ENCODE measurements around the gene S100P.

The S100P gene

DNA sequence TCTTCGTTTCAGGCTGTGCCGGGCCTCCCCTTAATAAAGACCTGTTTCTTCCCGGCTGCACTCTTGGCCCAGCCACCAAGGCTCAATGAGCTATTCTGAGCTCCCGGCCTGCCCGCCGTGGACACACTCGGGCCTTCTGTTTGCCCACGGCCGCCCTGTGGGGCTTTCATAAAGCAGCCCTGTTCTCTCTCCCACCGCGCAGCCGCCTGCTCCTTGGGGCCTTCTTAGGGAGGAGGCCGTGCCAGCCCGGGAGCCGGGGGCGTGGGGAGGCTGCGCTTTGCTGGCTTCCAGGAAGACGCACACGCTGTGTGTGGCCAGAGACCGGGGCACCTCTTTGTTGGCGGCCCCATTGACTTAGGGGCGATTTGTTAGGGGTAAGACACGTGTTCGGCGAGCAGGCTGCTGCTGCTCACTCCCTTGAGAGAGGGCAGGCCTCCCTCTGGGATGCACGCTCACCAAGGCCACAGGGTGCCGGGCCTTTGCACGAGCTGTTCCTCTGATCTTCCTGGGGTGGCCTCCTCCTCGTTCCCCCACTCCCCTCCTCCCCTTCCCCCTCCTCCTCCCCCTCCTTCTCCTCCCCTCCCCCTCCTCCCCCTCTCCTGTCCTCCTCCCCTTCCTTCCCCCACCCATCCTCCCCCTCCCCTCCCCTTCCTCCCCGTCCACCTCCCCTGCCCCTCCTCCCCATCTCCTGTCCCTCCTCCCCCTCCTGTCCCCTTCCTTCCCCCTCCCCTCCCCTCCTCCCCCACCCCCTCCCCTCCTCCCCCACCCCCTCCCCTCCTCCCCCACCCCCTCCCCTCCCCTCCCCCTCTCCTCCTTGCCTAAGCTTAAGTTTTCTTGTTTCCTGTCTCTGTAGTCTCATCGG is 33.6 kb downstream of the S100P start:
- no peak for DNase-seq

DNA sequence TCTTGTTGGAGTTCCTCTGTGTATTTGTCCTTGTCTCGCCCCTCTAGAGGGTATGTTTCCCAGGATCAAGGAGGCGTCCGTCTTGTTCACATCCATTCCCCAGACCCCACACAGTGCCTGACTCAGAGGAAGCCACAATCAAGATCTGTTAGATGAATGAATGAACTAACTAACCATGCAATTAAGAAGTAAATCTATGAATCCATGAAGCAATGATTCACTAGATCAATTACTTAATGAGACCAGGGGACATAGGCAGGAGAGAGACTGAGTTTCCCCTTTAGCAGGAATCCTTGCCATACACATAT is 34.2 kb downstream of the S100P start:
- no peak for DNase-seq

GRCh38 chr4:6728320-6729029 is 34.8 kb downstream of the S100P start:
- DNase-seq = no peak

GRCh38 chr4:6730603-6731317 is 37.1 kb downstream of the S100P start:
- peak; percentile 98 for DNase-seq

DNA sequence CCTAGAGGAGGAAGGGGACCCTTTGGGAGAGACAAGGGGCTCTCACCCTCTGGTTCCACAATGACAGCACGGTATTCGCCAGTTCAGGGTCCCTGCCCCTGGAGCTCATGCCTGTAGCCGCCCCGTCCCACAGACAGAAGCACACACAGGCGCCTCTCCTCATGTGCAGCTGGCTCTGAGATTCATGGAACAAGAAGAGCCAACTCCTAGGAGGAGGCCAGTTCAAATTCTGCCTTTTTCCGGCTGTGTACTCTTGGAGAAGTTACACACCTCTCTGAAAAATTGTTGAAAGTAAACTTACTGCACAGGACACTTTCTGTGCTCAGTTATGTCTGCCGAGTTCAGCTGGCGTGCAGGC is 37.6 kb downstream of the S100P start:
- no peak for DNase-seq

DNA sequence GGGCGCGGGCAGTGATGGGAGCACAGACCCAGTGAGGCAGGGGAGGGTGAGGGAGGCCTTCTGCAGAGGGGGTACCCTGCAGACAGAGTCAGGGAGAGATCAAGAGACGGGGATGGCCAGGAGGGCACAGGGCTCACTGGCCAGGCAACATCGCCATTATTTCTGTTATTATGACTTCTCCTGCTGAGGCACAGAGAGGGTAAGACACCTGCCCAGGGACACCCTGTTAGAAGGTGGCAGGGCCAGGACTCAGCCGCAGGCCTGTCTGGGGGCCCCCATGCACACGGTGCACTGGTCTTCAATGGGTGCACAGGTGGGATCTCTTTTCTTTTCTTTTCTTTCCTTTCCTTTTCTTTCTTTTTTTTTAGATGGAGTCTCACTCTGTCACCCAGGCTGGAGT is 38.1 kb downstream of the S100P start:
- no peak for DNase-seq

GRCh38 chr4:6732441-6733357 is 39.0 kb downstream of the S100P start:
- DNase-seq = peak; percentile 86

GRCh38 chr4:6733358-6734164 is 39.9 kb downstream of the S100P start:
- no peak for DNase-seq

DNA sequence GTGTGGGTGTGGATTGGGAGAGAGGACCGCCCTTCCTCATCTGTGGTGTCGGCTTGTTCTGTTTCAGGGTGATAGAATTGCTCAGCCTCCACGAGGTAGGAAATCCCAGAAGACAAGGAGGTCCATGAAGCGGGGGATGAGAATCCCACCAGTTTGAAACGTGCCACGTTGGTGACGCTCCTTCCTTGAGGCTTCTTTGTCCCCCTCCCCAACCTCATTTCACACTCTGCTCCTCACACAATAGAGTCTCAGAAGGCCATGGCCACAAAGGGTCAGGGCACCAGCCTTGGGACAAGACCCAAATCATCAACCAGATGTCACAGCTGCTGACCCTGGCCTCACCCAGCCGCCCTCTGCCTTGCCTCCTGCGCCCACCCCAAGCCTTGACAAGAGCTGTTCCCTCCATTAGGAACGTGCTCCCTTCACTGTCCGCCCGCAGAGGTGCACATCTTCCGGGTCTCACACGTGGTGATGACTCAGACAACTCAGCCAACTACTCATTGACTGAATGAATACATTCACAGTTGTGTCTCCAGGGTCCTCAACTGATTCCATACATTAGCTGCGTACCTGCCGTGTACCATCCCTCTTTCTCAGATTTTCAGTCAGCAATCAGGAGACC is 40.6 kb downstream of the S100P start:
- DNase-seq = peak; percentile 56

DNA sequence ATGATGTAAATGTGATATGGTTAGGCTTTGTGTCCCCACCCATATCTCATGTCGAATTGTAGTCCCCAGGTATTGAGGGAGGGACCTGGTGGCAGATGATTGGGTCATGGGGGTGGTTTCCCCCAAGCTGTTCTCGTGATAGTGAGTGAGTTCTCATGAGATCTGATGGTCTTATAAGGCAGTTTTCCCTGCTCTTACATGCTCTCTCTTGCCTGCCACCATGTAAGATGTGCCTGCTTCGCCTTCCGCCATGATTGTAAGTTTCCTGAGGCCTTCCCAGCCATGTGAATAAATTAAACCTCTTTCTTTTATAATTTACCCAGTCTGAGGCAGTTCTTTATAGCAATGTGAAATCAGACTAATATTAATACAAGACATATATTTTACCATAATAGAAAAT is 46.2 kb downstream of the S100P start:
- DNase-seq = no peak

DNA sequence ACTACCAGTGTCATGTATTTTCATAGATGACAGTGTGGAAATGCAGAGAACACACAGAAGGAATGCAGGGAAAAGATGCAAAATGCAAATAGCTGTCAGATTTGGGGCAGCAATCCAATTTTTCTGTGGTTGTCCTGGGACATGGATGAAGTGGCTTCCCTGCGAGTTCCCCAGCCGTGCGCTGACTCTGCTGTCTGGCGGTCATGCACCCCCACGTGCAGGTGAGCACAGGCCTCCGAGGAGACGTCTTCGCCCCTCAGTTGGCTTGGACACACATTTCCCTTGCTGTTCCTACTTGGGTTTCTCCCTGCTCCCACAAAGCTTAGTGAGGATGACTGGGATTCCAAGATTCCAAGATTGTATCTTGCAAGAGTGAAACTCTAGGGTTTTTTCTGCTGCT is 46.7 kb downstream of the S100P start:
- no peak for DNase-seq

DNA sequence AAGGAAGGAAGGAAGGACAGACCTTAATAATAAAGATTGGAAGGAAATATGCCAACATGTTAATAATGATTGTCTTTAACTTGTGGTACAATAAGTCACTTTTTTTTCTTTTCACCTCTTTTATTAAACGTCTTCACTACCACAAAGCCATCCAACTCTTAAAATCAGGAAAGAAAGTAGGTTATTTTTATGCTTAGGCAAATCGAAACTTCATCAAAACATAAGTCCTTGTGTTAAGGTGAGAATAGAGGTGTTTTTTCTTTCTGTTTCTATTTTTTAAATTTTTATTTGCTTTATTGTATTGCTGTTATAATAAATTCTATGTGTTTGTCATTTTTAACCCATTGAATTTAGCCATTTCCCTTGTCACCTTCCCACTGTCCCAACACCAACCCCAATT is 48.8 kb downstream of the S100P start:
- no peak for DNase-seq

GRCh38 chr4:6742989-6743388 is 49.3 kb downstream of the S100P start:
- DNase-seq = no peak

Data from hematopoietic multipotent progenitor cell treated with erythropoietin and hydrocortisone succinate and interleukin-3 and kit ligand, for 6 days (in vitro differentiated cells).